ENCODE measurements around the gene BTN1A1.

The BTN1A1 gene

GRCh38 chr6:26473758-26474438, 26.2 kb upstream of the BTN1A1 start:
- Histone ChIP-seq H3K4ac (ENCODE audit: low read depth, low read length) (no peak overlapping the region), H3K27ac (ENCODE audit: low read depth, low read length) (no peak overlapping the region), H3K79me2 (ENCODE audit: control insufficient read depth, insufficient read depth, low read length, poor library complexity) (no peaks in the 10 kb centered on the region), H2AK5ac (ENCODE audit: low read length) (no peak overlapping the region), H3K23ac (ENCODE audit: low read length) (no peak overlapping the region), H2AFZ (ENCODE audit: insufficient read depth, low read length, poor library complexity) (no peak overlapping the region), H3K4me1 (ENCODE audit: control insufficient read depth in 1 of 2, insufficient read depth in 2 of 2, low read length in 2 of 2) (peaks cover 0 to 6% of the 10 kb centered on the region in 2 experiments), H3K9me3 (ENCODE audit: insufficient read depth, low read depth, low read length) (peaks cover 1% of the 10 kb centered on the region), H4K91ac (ENCODE audit: low read depth, low read length) (no peak overlapping the region), H3K4me3 (ENCODE audit: low read depth, low read length) (no peak overlapping the region), H3K27me3 (ENCODE audit: insufficient read depth, low read length) (no peaks in the 10 kb centered on the region), H3K79me1 (ENCODE audit: low read length) (peaks cover 4% of the 10 kb centered on the region), H3K4me2 (ENCODE audit: low read length) (peak overlapping the region; percentile 36), H2BK120ac (ENCODE audit: insufficient read depth, low read length, poor library complexity) (no peak overlapping the region), H3K14ac (ENCODE audit: low read length) (no peak overlapping the region), H2BK5ac (ENCODE audit: low read depth, low read length, poor library complexity) (no peak overlapping the region), H3K9ac (ENCODE audit: low read length) (no peak overlapping the region), H2BK12ac (ENCODE audit: low read length) (no peak overlapping the region), H4K12ac (ENCODE audit: low read depth, low read length) (no peak overlapping the region), H3K36me3 (ENCODE audit: control insufficient read depth in 1 of 2, insufficient read depth in 2 of 2, low read length in 2 of 2) (peaks cover 2 to 3% of the 10 kb centered on the region in 2 experiments), H3K18ac (ENCODE audit: low read length) (no peak overlapping the region), H4K8ac (ENCODE audit: low read depth, low read length) (no peak overlapping the region)
- no CpG with 5 or more reads among the region's 12 CpGs for WGBS (ENCODE audit: extremely low coverage, insufficient coverage, insufficient read length)
- peak; percentile 57 to 88 for DNase-seq

DNA sequence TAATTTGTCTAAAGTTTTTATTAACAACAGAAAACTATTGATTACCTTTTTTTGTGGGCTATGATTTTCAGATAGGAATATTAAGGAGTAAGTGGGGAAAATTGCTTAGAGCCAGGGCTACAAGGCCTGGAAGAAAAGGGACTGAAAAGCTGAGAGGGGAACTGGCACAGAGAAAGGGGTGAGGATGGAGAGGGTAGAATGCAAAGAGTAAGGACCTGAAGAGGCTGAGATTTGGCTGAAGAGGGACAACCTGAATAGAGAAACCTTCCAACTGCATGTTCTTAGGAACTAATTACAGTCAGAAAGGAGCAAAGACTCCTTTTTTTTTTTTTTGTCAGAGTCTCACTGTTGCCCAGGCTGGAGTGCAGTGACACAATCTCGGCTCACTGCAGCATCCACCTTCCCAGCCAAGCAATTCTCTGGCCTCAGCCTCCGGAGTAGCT, 25.6 kb upstream of the BTN1A1 start:
- H3K14ac ChIP-seq (ENCODE audit: low read length) = peak overlapping the region; percentile 85
- peaks cover 0 to 6% of the 10 kb centered on the region in 2 experiments for H3K4me1 ChIP-seq (ENCODE audit: control insufficient read depth in 1 of 2, insufficient read depth in 2 of 2, low read length in 2 of 2)
- H3K23ac ChIP-seq (ENCODE audit: low read length) = no peak overlapping the region
- H3K4me2 ChIP-seq (ENCODE audit: low read length) = peak overlapping the region; percentile 6
- no peak for DNase-seq
- peak overlapping the region; percentile 50 for H2BK120ac ChIP-seq (ENCODE audit: insufficient read depth, low read length, poor library complexity)
- peak overlapping the region; percentile 89 for H4K8ac ChIP-seq (ENCODE audit: low read depth, low read length)
- no peak overlapping the region for H2AFZ ChIP-seq (ENCODE audit: insufficient read depth, low read length, poor library complexity)
- no peak overlapping the region for H2BK12ac ChIP-seq (ENCODE audit: low read length)
- no peak overlapping the region for H2AK5ac ChIP-seq (ENCODE audit: low read length)
- H3K18ac ChIP-seq (ENCODE audit: low read length) = no peak overlapping the region
- H3K79me1 ChIP-seq (ENCODE audit: low read length) = peaks cover 4% of the 10 kb centered on the region
- peak overlapping the region; percentile 19 for H4K91ac ChIP-seq (ENCODE audit: low read depth, low read length)
- no peak overlapping the region for H3K27ac ChIP-seq (ENCODE audit: low read depth, low read length)
- H3K36me3 ChIP-seq (ENCODE audit: control insufficient read depth in 1 of 2, insufficient read depth in 2 of 2, low read length in 2 of 2) = no peaks in the 10 kb centered on the region
- H4K12ac ChIP-seq (ENCODE audit: low read depth, low read length) = peak overlapping the region; percentile 57
- H3K9ac ChIP-seq (ENCODE audit: low read length) = no peak overlapping the region
- no peak overlapping the region for H2BK5ac ChIP-seq (ENCODE audit: low read depth, low read length, poor library complexity)
- no peaks in the 10 kb centered on the region for H3K79me2 ChIP-seq (ENCODE audit: control insufficient read depth, insufficient read depth, low read length, poor library complexity)
- no peak overlapping the region for H3K4me3 ChIP-seq (ENCODE audit: low read depth, low read length)
- no peaks in the 10 kb centered on the region for H3K9me3 ChIP-seq (ENCODE audit: insufficient read depth, low read depth, low read length)
- no peaks in the 10 kb centered on the region for H3K27me3 ChIP-seq (ENCODE audit: insufficient read depth, low read length)
- WGBS (ENCODE audit: extremely low coverage, insufficient coverage, insufficient read length) = no CpG with 5 or more reads among the region's 2 CpGs
- no peak overlapping the region for H3K4ac ChIP-seq (ENCODE audit: low read depth, low read length)

GRCh38 chr6:26475823-26476729, 24.0 kb upstream of the BTN1A1 start:
- DNase-seq = no peak
- no peak overlapping the region for H3K14ac ChIP-seq (ENCODE audit: low read length)
- no peak overlapping the region for H4K12ac ChIP-seq (ENCODE audit: low read depth, low read length)
- H3K27ac ChIP-seq (ENCODE audit: low read depth, low read length) = no peak overlapping the region
- no CpG with 5 or more reads among the region's 7 CpGs for WGBS (ENCODE audit: extremely low coverage, insufficient coverage, insufficient read length)
- peak overlapping the region; percentile 7 for H3K9ac ChIP-seq (ENCODE audit: low read length)
- no peak overlapping the region for H2BK12ac ChIP-seq (ENCODE audit: low read length)
- no peak overlapping the region for H3K18ac ChIP-seq (ENCODE audit: low read length)
- no peak overlapping the region for H4K8ac ChIP-seq (ENCODE audit: low read depth, low read length)
- peaks cover 4% of the 10 kb centered on the region for H3K79me1 ChIP-seq (ENCODE audit: low read length)
- H3K36me3 ChIP-seq (ENCODE audit: control insufficient read depth in 1 of 2, insufficient read depth in 2 of 2, low read length in 2 of 2) = no peaks in the 10 kb centered on the region
- H2BK5ac ChIP-seq (ENCODE audit: low read depth, low read length, poor library complexity) = no peak overlapping the region
- H3K4me1 ChIP-seq (ENCODE audit: control insufficient read depth in 1 of 2, insufficient read depth in 2 of 2, low read length in 2 of 2) = peaks cover 0 to 6% of the 10 kb centered on the region in 2 experiments
- H3K27me3 ChIP-seq (ENCODE audit: insufficient read depth, low read length) = no peaks in the 10 kb centered on the region
- H3K9me3 ChIP-seq (ENCODE audit: insufficient read depth, low read depth, low read length) = no peaks in the 10 kb centered on the region
- no peak overlapping the region for H3K4me3 ChIP-seq (ENCODE audit: low read depth, low read length)
- H4K91ac ChIP-seq (ENCODE audit: low read depth, low read length) = no peak overlapping the region
- H2AK5ac ChIP-seq (ENCODE audit: low read length) = no peak overlapping the region
- H3K79me2 ChIP-seq (ENCODE audit: control insufficient read depth, insufficient read depth, low read length, poor library complexity) = no peaks in the 10 kb centered on the region
- H3K23ac ChIP-seq (ENCODE audit: low read length) = no peak overlapping the region
- no peak overlapping the region for H3K4me2 ChIP-seq (ENCODE audit: low read length)
- no peak overlapping the region for H2BK120ac ChIP-seq (ENCODE audit: insufficient read depth, low read length, poor library complexity)
- no peak overlapping the region for H2AFZ ChIP-seq (ENCODE audit: insufficient read depth, low read length, poor library complexity)
- no peak overlapping the region for H3K4ac ChIP-seq (ENCODE audit: low read depth, low read length)

DNA sequence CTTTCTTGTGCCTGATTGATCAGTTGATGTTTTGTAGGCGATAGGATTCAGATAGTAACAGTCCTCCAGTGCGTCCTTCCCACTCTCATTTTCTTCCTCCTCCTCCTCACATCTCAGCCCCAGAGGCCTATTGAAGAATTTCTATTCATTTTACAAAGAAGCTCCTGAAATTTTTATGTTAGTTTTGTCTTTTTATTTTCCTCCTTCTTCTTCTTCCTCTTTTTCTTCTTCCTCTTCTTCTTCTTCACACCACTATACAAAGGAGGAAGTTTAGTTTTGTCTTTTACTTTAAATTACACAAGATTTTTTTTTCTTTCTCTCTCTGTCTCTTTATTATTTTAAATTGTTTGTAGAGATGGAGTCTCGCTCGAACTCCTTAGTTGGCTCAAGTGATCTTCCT, 23.2 kb upstream of the BTN1A1 start:
- no peak overlapping the region for H2AK5ac ChIP-seq (ENCODE audit: low read length)
- DNase-seq = no peak
- H4K12ac ChIP-seq (ENCODE audit: low read depth, low read length) = no peak overlapping the region

More for the DNA sequence above, 23.2 kb upstream of the BTN1A1 start:
- no peaks in the 10 kb centered on the region for H3K9me3 ChIP-seq (ENCODE audit: insufficient read depth, low read depth, low read length)
- no peaks in the 10 kb centered on the region for H3K79me2 ChIP-seq (ENCODE audit: control insufficient read depth, insufficient read depth, low read length, poor library complexity)
- no peak overlapping the region for H3K4me2 ChIP-seq (ENCODE audit: low read length)
- no peak overlapping the region for H3K9ac ChIP-seq (ENCODE audit: low read length)
- no peak overlapping the region for H4K8ac ChIP-seq (ENCODE audit: low read depth, low read length)
- no peak overlapping the region for H3K14ac ChIP-seq (ENCODE audit: low read length)
- peaks cover 0 to 6% of the 10 kb centered on the region in 2 experiments for H3K4me1 ChIP-seq (ENCODE audit: control insufficient read depth in 1 of 2, insufficient read depth in 2 of 2, low read length in 2 of 2)
- H3K27ac ChIP-seq (ENCODE audit: low read depth, low read length) = no peak overlapping the region
- H2BK120ac ChIP-seq (ENCODE audit: insufficient read depth, low read length, poor library complexity) = no peak overlapping the region
- H3K79me1 ChIP-seq (ENCODE audit: low read length) = peaks cover 4% of the 10 kb centered on the region
- H3K36me3 ChIP-seq (ENCODE audit: control insufficient read depth in 1 of 2, insufficient read depth in 2 of 2, low read length in 2 of 2) = no peaks in the 10 kb centered on the region
- no peak overlapping the region for H2AFZ ChIP-seq (ENCODE audit: insufficient read depth, low read length, poor library complexity)
- H3K4ac ChIP-seq (ENCODE audit: low read depth, low read length) = no peak overlapping the region
- H2BK12ac ChIP-seq (ENCODE audit: low read length) = no peak overlapping the region
- no peak overlapping the region for H3K4me3 ChIP-seq (ENCODE audit: low read depth, low read length)
- no peak overlapping the region for H4K91ac ChIP-seq (ENCODE audit: low read depth, low read length)
- H3K27me3 ChIP-seq (ENCODE audit: insufficient read depth, low read length) = no peaks in the 10 kb centered on the region
- no CpG with 5 or more reads among the region's 4 CpGs for WGBS (ENCODE audit: extremely low coverage, insufficient coverage, insufficient read length)
- H3K23ac ChIP-seq (ENCODE audit: low read length) = no peak overlapping the region
- H3K18ac ChIP-seq (ENCODE audit: low read length) = no peak overlapping the region
- no peak overlapping the region for H2BK5ac ChIP-seq (ENCODE audit: low read depth, low read length, poor library complexity)

Data from trophoblast cell (in vitro differentiated cells and primary cell).